Measurements from ENCODE around the gene ZCWPW1.
A peak's percentile ranks its signal among the peaks of the same experiment; 100 is the strongest.

The ZCWPW1 gene

GRCh38 chr7:100428199-100428966, at the start of gene ZCWPW1:
Gene ZCWPW1 (minus strand): TSS chr7:100428703. CDS start chr7:100420649, 8,054 bp downstream.
- peak; percentile 96 for DNase-seq

- DNase-seq = no peak
Observed at GRCh38 chr7:100477871-100478267, 49.4 kb upstream of the ZCWPW1 start.

- DNase-seq = no peak
Observed at GRCh38 chr7:100476903-100477870, 48.7 kb upstream of the ZCWPW1 start.

- DNase-seq = no peak
Observed at GRCh38 chr7:100476101-100476780, 47.7 kb upstream of the ZCWPW1 start.

- DNase-seq = no peak
Observed at GRCh38 chr7:100475549-100475948, 47.0 kb upstream of the ZCWPW1 start.

GRCh38 chr7:100472854-100473499, 44.5 kb upstream of the ZCWPW1 start:
- no peak for DNase-seq

- DNase-seq = no peak
Observed at GRCh38 chr7:100472121-100472851, 43.8 kb upstream of the ZCWPW1 start.

- no peak for DNase-seq
Observed at GRCh38 chr7:100471021-100471420, 42.5 kb upstream of the ZCWPW1 start.

GRCh38 chr7:100469227-100470044, 40.9 kb upstream of the ZCWPW1 start:
- DNase-seq = peak; percentile 69

- DNase-seq = no peak
Observed at GRCh38 chr7:100467638-100468373, 39.3 kb upstream of the ZCWPW1 start.

GRCh38 chr7:100466653-100467605, 38.4 kb upstream of the ZCWPW1 start:
- DNase-seq = no peak

- peak; percentile 30 for DNase-seq
Observed at GRCh38 chr7:100465702-100466311, 37.3 kb upstream of the ZCWPW1 start.

- DNase-seq = no peak
Observed at GRCh38 chr7:100465299-100465698, 36.8 kb upstream of the ZCWPW1 start.

- no peak for DNase-seq
Observed at GRCh38 chr7:100464791-100465190, 36.3 kb upstream of the ZCWPW1 start.

- no peak for DNase-seq
Observed at GRCh38 chr7:100464210-100464660, 35.7 kb upstream of the ZCWPW1 start, which contains the start of gene SPACDR. Gene SPACDR (minus strand): TSS chr7:100464260. CDS start chr7:100464025, 235 bp downstream.

GRCh38 chr7:100457033-100457432, 28.5 kb upstream of the ZCWPW1 start:
- DNase-seq = no peak

- no peak for DNase-seq
Observed at GRCh38 chr7:100456562-100456961, 28.1 kb upstream of the ZCWPW1 start.

GRCh38 chr7:100455206-100455605, 26.7 kb upstream of the ZCWPW1 start:
- DNase-seq = no peak

Measured in NCI-H2107 (cell line).